Measurements from ENCODE around the gene DOC2B.
"Not testable (repeated sequence)": the region's sequence is repeated elsewhere in the genome, so short reads cannot be mapped to it uniquely, and the experiment has no call there.

Gene DOC2B

DNA sequence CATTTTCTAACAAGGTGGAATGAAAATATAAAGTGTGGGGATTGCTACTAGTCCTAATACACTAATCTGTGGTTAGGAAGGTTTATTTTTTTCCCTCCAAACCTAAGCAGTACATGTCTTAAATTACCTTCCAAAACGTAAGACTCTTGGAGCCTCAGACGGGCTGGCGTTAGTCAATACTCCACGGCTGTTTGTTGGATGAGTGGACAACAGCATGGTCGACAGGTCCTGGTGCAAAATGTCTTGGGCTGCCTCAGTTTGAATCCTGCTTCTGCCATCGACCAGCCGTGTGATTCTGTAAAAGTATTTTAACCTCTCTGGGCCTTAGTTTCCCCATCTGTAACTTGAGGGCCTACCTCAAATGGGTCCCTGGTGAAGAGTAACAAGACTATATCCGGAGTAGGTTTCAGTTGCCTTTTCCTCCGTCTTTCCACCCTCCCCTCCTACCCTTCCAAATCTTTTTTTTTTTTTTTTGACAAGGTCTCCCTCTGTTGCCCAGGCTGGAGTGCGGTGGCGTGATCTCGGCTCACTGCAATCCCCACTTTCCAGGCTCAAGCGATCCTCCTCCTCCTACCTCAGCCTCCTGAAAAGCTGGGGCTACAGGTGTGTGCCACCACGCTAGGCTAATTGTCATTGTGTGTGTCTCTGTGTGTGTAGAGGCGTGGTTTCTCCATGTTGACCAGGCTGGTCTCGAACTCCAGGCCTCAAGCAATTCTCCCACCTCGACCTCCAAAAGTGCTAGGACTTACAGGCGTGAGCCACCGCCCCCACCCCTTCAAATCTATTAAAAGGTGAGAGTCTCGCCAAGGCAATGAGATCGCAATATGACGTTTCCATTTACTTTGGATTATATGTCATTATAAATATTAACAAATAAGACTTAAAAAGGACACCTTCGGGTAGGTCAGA is 38.3 kb downstream of the DOC2B start:
- DNase-seq: no peak

DNA sequence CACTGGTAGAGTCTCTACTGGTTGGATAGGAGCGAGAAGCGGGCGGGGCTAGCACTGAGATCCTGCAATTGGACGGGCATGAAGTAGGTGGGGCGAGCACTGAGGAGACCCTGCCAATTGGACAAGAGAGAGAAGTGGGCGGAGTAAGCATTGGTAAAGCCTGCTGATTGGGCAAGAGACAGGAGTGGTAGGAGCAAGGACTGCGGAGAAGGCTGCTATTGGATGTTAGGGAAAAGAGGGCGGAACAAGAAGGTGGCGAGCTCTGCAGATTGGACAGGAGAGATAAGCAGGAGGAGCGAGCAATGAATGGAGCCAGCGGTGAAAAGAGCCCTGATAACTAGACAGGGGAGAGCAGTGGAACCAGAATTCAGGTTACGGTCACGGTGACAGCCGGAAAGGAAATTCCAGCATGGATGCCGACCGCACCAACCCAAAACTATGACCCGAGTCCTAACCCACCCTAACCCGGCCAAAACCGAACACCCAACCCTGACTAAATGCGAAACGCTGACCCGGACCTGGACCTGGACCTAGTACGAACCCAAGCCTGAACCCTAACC is 39.3 kb downstream of the DOC2B start:
- DNase-seq: no peak

DNA sequence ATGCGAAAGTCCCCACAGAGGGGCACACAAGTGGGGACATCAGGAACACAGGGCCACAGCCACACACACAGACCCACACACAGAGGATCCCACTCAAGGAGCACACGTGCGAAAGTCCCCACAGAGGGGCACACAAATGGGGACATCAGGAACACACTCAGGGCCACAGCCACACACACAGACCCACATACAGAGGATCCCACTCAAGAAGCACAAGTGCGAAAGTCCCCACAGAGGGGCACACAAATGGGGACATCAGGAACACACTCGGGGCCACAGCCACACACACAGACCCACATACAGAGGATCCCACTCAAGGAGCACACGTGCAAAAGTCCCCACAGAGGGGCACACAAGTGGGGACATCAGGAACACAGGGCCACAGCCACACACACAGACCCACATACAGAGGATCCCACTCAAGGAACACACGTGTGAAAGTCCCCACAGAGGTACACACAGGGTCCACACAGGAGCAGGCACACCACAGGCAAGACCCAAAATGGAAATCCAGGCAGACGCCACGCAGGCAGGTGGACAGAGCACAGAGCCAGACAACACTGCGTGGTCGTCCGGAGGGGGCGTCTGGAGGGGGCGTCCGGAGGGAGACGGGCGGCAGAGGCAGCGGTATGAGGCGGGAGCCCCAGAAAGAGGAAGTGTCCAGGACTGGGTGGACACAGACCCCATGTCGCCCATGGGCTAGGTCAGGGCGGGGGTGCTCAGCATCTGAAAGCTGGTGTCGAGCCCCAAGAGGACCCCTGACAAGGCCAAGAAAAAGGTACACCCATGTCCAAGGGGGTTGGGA is 41.8 kb downstream of the DOC2B start:
- DNase-seq: not testable (repeated sequence)

DNA sequence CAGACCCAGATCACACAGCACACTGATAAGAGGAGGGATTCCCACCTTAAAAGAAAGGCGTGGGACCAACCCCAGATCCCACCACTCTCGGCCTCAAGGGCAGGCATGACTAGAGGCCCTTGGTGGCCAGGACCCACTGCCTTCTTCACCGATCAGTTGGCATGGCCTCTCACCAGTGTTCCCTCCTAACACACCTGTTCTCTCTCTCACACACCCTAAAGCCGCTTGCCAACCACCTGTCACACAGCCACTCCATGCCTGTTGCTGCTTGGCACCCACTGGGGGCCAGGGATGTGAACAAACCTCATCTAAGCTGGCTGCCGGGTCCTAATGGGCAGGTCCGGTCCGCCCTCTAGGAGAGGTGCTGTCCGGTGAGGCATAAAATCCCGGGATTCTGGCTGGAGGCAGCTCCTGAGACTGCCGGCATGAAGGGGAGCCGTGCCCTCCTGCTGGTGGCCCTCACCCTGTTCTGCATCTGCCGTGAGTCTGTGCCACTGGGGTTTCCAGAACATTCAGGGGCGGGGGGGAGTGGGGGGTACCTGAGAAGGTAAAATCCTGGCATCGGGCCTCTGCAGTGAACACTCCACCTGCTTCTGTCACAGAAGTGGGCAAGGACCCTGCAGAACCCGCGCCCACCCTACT is 44.2 kb downstream of the DOC2B start, which contains the start of gene SCGB1C2:
Gene SCGB1C2, plus strand, starts transcription at position 404 of the 642 bp plus-strand sequence. Its CDS starts 22 bp downstream, at position 426.
- DNase-seq: not testable (repeated sequence)

DNA sequence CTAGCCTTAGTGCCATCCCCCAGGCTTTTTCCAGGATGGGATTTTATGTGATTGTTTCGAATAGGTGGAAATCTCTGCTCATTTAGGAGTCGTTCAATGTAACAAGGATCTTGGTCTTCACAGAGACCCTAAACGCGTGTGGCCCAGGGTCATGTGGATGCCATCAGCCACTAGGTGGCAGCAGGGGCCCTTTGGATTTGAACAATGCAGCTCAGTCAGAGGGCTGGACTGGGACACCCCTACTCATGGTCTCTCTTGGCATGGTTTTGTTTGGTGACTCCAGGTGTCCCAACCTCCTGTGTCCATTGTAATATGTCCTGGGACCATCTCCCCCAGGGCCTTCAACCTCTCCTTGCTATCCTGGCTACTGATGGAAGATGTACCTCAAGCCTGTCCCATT is 44.9 kb downstream of the DOC2B start:
- DNase-seq: not testable (repeated sequence)

DNA sequence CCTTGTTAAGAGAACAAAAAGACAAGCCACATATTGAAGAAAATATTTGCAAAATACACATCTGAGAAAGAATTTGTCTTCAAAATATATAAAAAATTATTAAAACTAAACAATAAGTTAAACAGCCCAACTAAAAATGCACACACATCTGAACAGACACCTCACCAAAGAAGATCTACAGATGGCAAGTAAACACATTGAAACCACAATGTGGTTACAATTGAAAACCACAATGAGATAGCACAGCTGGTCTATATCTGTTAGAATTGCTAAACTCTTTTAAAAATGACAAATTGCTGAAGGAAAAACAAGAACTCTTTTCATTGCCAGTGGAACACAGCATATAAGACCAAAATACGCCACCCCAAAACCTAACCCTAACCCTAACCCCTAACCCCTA is 45.6 kb downstream of the DOC2B start:
- not testable (repeated sequence) for DNase-seq

DNA sequence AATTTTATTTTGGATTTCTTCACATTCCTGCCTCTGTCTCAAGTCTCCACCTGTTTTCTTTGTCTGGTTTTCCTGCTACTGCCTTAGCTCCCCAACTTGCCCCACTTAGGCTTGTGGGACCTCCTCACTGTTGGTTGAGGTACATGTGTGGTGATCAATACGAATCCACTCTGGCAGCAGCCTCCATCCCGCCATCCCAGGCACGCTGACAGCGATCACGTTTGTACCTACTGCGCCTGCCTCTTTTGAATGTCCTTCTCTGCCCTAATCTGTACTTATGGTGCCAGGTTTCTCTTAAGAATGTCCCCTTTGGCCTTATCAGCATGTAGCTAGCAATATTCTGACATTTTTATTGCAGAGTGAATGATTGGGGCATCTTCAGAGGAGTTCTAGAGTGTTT is 46.4 kb downstream of the DOC2B start:
- DNase-seq: not testable (repeated sequence)

DNA sequence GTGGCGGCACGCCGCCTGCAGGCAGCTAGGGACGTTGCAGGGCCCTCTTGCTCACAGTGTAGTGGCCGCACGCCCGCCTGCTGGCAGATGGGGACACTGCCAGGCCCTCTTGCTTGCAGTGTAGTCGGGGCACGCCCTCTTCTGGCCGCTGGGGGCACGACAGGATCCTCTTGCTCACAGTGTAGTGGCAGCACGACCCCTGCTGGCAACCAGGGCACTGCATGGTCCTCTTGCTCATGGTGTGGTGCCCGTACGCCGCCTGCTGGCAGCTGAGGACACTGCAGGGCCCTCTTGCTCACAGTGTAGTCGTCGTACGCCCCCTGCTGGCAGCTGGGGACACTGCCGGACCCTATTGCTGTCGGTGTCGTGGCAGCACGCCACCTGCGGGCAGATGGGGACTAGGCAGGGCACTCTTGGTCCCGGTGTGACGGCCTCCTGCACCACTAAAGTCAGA is 47.1 kb downstream of the DOC2B start:
- DNase-seq: not testable (repeated sequence)

DNA sequence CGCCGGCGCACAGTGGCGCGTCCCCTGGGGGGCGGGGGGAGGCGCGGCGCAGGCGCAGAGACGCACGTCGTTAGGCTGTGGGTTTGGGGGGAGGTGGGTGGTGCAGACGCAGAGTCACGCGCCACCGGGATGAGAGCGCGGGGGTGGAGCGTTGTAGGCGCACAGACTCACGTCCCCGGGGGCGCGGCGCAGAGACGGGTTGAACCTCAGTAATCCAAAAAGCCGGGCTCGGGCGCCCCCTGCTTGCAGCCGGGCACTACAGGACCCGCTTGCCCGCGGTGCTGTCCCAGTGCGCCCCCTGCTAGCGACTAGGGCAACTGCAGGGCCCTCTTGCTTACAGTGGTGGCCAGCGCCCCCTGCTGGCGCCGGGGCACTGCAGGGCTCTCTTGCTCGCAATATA is 47.5 kb downstream of the DOC2B start:
- DNase-seq: not testable (repeated sequence)

DNA sequence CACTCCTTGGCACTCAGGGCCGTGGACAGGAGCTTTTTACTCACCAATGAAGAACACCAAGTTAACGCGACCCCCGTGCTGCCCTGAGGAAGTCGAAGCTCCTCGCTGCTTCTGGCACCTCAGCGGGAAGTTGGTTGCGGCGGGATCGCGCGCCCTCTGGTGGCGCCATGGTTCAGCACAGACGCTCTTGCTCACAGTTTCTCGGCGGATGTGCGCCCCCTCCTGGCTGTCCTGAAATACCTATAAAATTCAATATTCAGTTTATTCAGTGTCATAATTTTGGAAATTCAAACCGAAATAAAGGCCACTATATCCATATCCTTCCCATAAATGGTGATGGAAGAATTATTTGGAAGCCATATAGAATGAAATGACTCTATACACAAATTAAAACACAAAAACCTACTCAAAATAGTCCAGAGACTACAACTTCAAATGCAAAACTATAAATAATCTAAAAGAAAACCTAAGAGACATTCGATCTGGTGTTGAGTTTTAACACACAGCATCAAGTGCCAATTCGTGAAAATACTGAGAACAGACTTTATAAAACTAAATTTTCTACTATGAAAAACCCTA is 63.0 kb downstream of the DOC2B start:
- DNase-seq: not testable (repeated sequence)

DNA sequence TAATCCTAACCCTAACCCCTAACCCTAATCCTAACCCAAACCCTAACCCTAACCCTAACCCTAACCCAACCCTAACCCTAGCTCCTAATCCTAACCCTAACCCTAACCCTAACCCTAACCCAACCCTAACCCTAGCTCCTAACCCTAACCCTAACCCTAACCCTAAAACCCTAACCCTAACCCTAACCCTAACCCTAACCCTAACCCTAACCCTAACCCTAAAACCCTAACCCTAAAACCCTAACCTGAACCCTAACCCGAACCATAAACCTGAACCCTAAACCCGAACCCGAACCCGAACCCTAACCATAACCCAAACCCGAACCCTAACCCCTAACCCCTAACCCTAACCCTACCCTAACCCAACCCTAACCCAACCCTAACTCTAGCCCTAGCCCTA is 68.3 kb downstream of the DOC2B start:
- DNase-seq: not testable (repeated sequence)
